ENCODE measurements around the gene NFE2L3. TPM values are rescaled to one million over a fixed set of nuclear protein-coding genes. Genes with fewer than 3 reads are reported as not detected.
"Not testable (repeated sequence)": the region's sequence is repeated elsewhere in the genome, so short reads cannot be mapped to it uniquely, and the experiment has no call there.

The NFE2L3 gene
- polyA plus RNA-seq, 1 donor from 2014 or later, result 4.9 TPM

GRCh38 chr7:26136831-26137230, 15.2 kb upstream of the NFE2L3 start:
- Mint-ChIP-seq H3K27ac (no peak overlapping the region), H3K9me3 (peaks cover 0 to 4% (median 4%) of the 10 kb centered on the region in 3 donors), H3K4me1 (no peaks in the 10 kb centered on the region), H3K27me3 (peaks cover 7% of the 10 kb centered on the region), H3K36me3 (peaks cover 3% of the 10 kb centered on the region), H3K4me3 (no peak overlapping the region)

- Mint-ChIP-seq H3K4me3 (no peak overlapping the region), H3K27ac (no peak overlapping the region), H3K4me1 (no peaks in the 10 kb centered on the region), H3K36me3 (peaks cover 3% of the 10 kb centered on the region), H3K9me3 (peaks cover 0 to 2% (median 2%) of the 10 kb centered on the region in 3 donors), H3K27me3 (no peaks in the 10 kb centered on the region)
These were observed 11.6 kb upstream of the NFE2L3 start for GRCh38 chr7:26140380-26140779.

GRCh38 chr7:26141077-26141476, 10.9 kb upstream of the NFE2L3 start:
- no peak overlapping the region for H3K4me3 Mint-ChIP-seq
- peaks cover 3% of the 10 kb centered on the region for H3K36me3 Mint-ChIP-seq
- H3K4me1 Mint-ChIP-seq, result no peaks in the 10 kb centered on the region
- no peak overlapping the region for H3K27ac Mint-ChIP-seq
- no peaks in the 10 kb centered on the region for H3K27me3 Mint-ChIP-seq
- H3K9me3 Mint-ChIP-seq, result no peaks in the 10 kb centered on the region

- Mint-ChIP-seq H3K4me3 (no peak overlapping the region), H3K27ac (no peak overlapping the region), H3K36me3 (peaks cover 3% of the 10 kb centered on the region), H3K9me3 (no peaks in the 10 kb centered on the region), H3K4me1 (no peaks in the 10 kb centered on the region), H3K27me3 (no peaks in the 10 kb centered on the region)
These were observed 8.5 kb upstream of the NFE2L3 start for GRCh38 chr7:26143298-26144048.

- Mint-ChIP-seq H3K36me3 (peaks cover 3% of the 10 kb centered on the region), H3K4me3 (no peak overlapping the region), H3K4me1 (no peaks in the 10 kb centered on the region), H3K27me3 (no peaks in the 10 kb centered on the region), H3K27ac (no peak overlapping the region), H3K9me3 (no peaks in the 10 kb centered on the region)
These were observed 7.6 kb upstream of the NFE2L3 start for GRCh38 chr7:26144184-26145080.

GRCh38 chr7:26145238-26145637, 6.8 kb upstream of the NFE2L3 start:
- H3K36me3 Mint-ChIP-seq, result peaks cover 5% of the 10 kb centered on the region
- no peak overlapping the region for H3K4me3 Mint-ChIP-seq
- H3K27me3 Mint-ChIP-seq, result no peaks in the 10 kb centered on the region
- H3K27ac Mint-ChIP-seq, result no peak overlapping the region
- no peaks in the 10 kb centered on the region for H3K9me3 Mint-ChIP-seq
- no peaks in the 10 kb centered on the region for H3K4me1 Mint-ChIP-seq

- Mint-ChIP-seq H3K27ac (no peak overlapping the region), H3K4me1 (peaks cover 5 to 10% (median 10%) of the 10 kb centered on the region in 3 donors), H3K9me3 (no peaks in the 10 kb centered on the region), H3K27me3 (no peaks in the 10 kb centered on the region), H3K36me3 (peaks cover 2% of the 10 kb centered on the region), H3K4me3 (no peak overlapping the region)
These were observed 5.0 kb upstream of the NFE2L3 start for GRCh38 chr7:26147030-26147429.

GRCh38 chr7:26147646-26148306, 4.2 kb upstream of the NFE2L3 start:
- not testable (repeated sequence) for H3K27me3 Mint-ChIP-seq, H3K9me3 Mint-ChIP-seq, H3K4me3 Mint-ChIP-seq, H3K27ac Mint-ChIP-seq, H3K36me3 Mint-ChIP-seq, H3K4me1 Mint-ChIP-seq

- H3K4me3 Mint-ChIP-seq, H3K9me3 Mint-ChIP-seq, H3K27ac Mint-ChIP-seq, H3K36me3 Mint-ChIP-seq, H3K27me3 Mint-ChIP-seq: not testable (repeated sequence)
- peaks cover 8 to 13% (median 13%) of the 10 kb centered on the region in 3 donors for H3K4me1 Mint-ChIP-seq
These were observed 3.7 kb upstream of the NFE2L3 start for GRCh38 chr7:26148307-26148700.

GRCh38 chr7:26149391-26149977, 2.5 kb upstream of the NFE2L3 start:
- Mint-ChIP-seq H3K9me3 (no peaks in the 10 kb centered on the region), H3K27ac (no peak overlapping the region), H3K36me3 (peaks cover 2% of the 10 kb centered on the region), H3K27me3 (no peaks in the 10 kb centered on the region), H3K4me3 (peak overlapping the region in 1 of 4 donors; percentile 99), H3K4me1 (peaks cover 11 to 24% (median 22%) of the 10 kb centered on the region in 3 donors)

- peak overlapping the region in 2 of 3 donors; percentile 74 to 81 for H3K27ac Mint-ChIP-seq
- peaks cover 16 to 37% (median 28%) of the 10 kb centered on the region in 3 donors for H3K4me1 Mint-ChIP-seq
- peak overlapping the region; percentile 91 to 99 (median 94) for H3K4me3 Mint-ChIP-seq
- peaks cover 2% of the 10 kb centered on the region for H3K36me3 Mint-ChIP-seq
- no peaks in the 10 kb centered on the region for H3K9me3 Mint-ChIP-seq
- H3K27me3 Mint-ChIP-seq, result no peaks in the 10 kb centered on the region
These were observed 902 bp upstream of the NFE2L3 start for GRCh38 chr7:26151096-26151495.

GRCh38 chr7:26151650-26151952, 397 bp upstream of the NFE2L3 start:
- H3K27me3 Mint-ChIP-seq, result no peaks in the 10 kb centered on the region
- H3K27ac Mint-ChIP-seq, result peak overlapping the region; percentile 81 to 97 (median 84)
- no peaks in the 10 kb centered on the region for H3K9me3 Mint-ChIP-seq
- H3K4me3 Mint-ChIP-seq, result peak overlapping the region; percentile 91 to 99 (median 94)
- peaks cover 16 to 41% (median 33%) of the 10 kb centered on the region in 3 donors for H3K4me1 Mint-ChIP-seq
- H3K36me3 Mint-ChIP-seq, result peaks cover 2% of the 10 kb centered on the region

- peak overlapping the region; percentile 91 to 96 (median 92) for H3K4me3 Mint-ChIP-seq
- not testable (repeated sequence) for H3K27me3 Mint-ChIP-seq, H3K9me3 Mint-ChIP-seq, H3K36me3 Mint-ChIP-seq
- peak overlapping the region in 2 of 3 donors; percentile 63 to 80 for H3K27ac Mint-ChIP-seq
- peaks cover 20 to 49% (median 42%) of the 10 kb centered on the region in 3 donors for H3K4me1 Mint-ChIP-seq
These were observed 813 bp downstream of the NFE2L3 start for GRCh38 chr7:26152782-26153240.

GRCh38 chr7:26153241-26153822, 1.3 kb downstream of the NFE2L3 start:
- Mint-ChIP-seq H3K9me3 (no peaks in the 10 kb centered on the region), H3K4me1 (peaks cover 23 to 53% (median 45%) of the 10 kb centered on the region in 3 donors), H3K4me3 (peak overlapping the region; percentile 91 to 96 (median 92)), H3K27me3 (no peaks in the 10 kb centered on the region), H3K27ac (peak overlapping the region; percentile 62 to 80 (median 63)), H3K36me3 (peaks cover 2% of the 10 kb centered on the region)
